GM06990 (cell line): ENCODE data around the gene TSPAN31.

Experiments
- DNase-seq: peaks from one replicate; pipeline ENCODE4 v3.0.0-alpha.2; 2011; ENCODE audit not compliant: insufficient read length; ENCODE audit errors: extremely low read depth
- H3K27me3 ChIP-seq: replicated peaks from 2 replicates; pipeline ENCODE4 v1.6.0; 2011; ENCODE audit warnings: low read length; ENCODE audit not compliant: control insufficient read depth, insufficient read depth
- H3K36me3 ChIP-seq: 2 replicates; pipeline ENCODE4 v1.5.1; 2011; ENCODE audit warnings: low read length; ENCODE audit not compliant: control insufficient read depth, insufficient read depth
- H3K4me3 ChIP-seq: replicated peaks from 2 replicates; pipeline ENCODE4 v1.5.1; 2011; ENCODE audit warnings: low read depth, mild to moderate bottlenecking, control low read depth, low read length
- CTCF ChIP-seq: IDR thresholded peaks from 2 replicates; pipeline ENCODE4 v1.5.1; 2011; ENCODE audit warnings: low read length, control low read depth, mild to moderate bottlenecking, inconsistent platforms; ENCODE audit not compliant: insufficient read depth, poor library complexity, severe bottlenecking

TSPAN31 gene

GRCh38 chr12:57737467-57738460 is 7.1 kb upstream of the TSPAN31 start:
- DNase-seq, result no peak
- Histone ChIP-seq H3K4me3 (no peak overlapping the region), H3K36me3 (peaks cover 11% of the 10 kb centered on the region), H3K27me3 (no peaks in the 10 kb centered on the region)
- no peak for TF ChIP-seq CTCF

- peaks cover 6% of the 10 kb centered on the region for H3K36me3 ChIP-seq
- no peak for TF ChIP-seq CTCF
- DNase-seq, result no peak
- no peaks in the 10 kb centered on the region for H3K27me3 ChIP-seq
- H3K4me3 ChIP-seq, result no peak within 1 kb of the TSS
These were observed 6.1 kb upstream of the TSPAN31 start, which contains the start of gene AGAP2 for GRCh38 chr12:57738661-57739237. AGAP2 (minus strand) TSS chr12:57738742; CDS start chr12:57738246, 496 bp downstream.

GRCh38 chr12:57739387-57739786 is 5.5 kb upstream of the TSPAN31 start:
- DNase-seq, result no peak
- TF ChIP-seq CTCF, result no peak
- H3K27me3 ChIP-seq, result no peaks in the 10 kb centered on the region
- peaks cover 4% of the 10 kb centered on the region for H3K36me3 ChIP-seq
- H3K4me3 ChIP-seq, result no peak overlapping the region

GRCh38 chr12:57739914-57740538 is 4.8 kb upstream of the TSPAN31 start:
- H3K4me3 ChIP-seq, result no peak overlapping the region
- no peak for TF ChIP-seq CTCF
- H3K27me3 ChIP-seq, result no peaks in the 10 kb centered on the region
- peaks cover 4% of the 10 kb centered on the region for H3K36me3 ChIP-seq
- DNase-seq, result no peak

- DNase-seq, result peak; percentile 72
- H3K36me3 ChIP-seq, result peaks cover 4% of the 10 kb centered on the region
- TF ChIP-seq CTCF, result no peak
- peak overlapping the region; percentile 65 for H3K4me3 ChIP-seq
- H3K27me3 ChIP-seq, result no peaks in the 10 kb centered on the region
These were observed 4.0 kb upstream of the TSPAN31 start for GRCh38 chr12:57740656-57741412.
